Suprapubic skin (tissue), 3 donors: Measurements from ENCODE around the gene TANC1.

Experiments used
- POLR2A ChIP-seq, 2 donors: fragments of 450-650 bp; IDR thresholded peaks; one replicate each; pipeline ENCODE4 v1.6.1; 2017; ENCODE audit warnings: antibody characterized with exemption in 2 of 2, mild to moderate bottlenecking in 2 of 2, moderate library complexity in 2 of 2
- TF ChIP-seq, protein P1 (sequence below), 2 donors: fragments of 200-600 bp in 1 of 2; fragments of 450-650 bp in 1 of 2; sonication (generic) in 1 of 2; IDR thresholded peaks; one replicate each; pipeline ENCODE4 v1.5.1; 2016 to 2019; ENCODE audit warnings: antibody characterized with exemption in 2 of 2, mild to moderate bottlenecking in 1 of 2, moderate library complexity in 1 of 2

DNA sequence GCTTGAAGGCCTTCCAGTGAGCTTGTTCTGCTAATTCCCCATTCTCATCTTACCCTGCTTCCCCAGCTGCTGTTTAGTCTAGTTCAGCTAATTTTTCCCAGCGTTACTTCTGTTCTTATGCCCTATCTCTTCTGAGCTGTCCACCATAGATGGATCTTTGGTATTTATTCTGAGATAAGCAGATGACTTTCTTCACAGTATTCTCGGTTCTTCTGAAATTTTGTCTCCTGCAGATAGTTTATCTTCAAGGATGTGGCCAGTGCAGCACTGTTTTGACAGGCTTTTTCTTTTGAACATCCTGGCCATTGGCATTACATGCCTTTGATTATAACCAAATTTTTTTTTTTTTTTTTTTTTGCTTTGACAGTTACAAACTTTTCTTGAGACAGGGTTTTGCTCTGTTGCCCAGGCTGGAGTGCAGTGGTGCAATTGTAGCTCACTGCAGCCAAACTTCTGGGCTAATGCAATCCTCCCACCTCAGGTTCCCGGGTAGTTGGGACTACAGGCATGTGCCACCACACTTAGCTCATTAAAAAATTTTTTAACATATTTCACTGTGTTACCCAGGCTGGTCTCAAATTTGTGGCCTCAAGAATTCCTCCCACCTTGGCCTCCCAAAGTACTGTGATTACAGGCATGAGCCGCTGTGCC is 183.8 kb downstream of the TANC1 start:
- no peak for TF ChIP-seq POLR2A (IDR thresholded peaks at IDR 0.05)
- TF ChIP-seq, protein P1, sequence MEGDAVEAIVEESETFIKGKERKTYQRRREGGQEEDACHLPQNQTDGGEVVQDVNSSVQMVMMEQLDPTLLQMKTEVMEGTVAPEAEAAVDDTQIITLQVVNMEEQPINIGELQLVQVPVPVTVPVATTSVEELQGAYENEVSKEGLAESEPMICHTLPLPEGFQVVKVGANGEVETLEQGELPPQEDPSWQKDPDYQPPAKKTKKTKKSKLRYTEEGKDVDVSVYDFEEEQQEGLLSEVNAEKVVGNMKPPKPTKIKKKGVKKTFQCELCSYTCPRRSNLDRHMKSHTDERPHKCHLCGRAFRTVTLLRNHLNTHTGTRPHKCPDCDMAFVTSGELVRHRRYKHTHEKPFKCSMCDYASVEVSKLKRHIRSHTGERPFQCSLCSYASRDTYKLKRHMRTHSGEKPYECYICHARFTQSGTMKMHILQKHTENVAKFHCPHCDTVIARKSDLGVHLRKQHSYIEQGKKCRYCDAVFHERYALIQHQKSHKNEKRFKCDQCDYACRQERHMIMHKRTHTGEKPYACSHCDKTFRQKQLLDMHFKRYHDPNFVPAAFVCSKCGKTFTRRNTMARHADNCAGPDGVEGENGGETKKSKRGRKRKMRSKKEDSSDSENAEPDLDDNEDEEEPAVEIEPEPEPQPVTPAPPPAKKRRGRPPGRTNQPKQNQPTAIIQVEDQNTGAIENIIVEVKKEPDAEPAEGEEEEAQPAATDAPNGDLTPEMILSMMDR (IDR thresholded peaks at IDR 0.05) = no peak
